Hindlimb muscle (tissue), 1 donor: Measurements from ENCODE around the gene FEN1. TPM values are rescaled to one million over a fixed set of nuclear protein-coding genes. Genes with fewer than 3 reads are reported as not detected.

Experiments
- DNase-seq: peaks from one replicate; pipeline ENCODE4 v3.0.0-alpha.2; 2013
- polyA plus RNA-seq: library from polyadenylated mRNA; unstranded; fragments of 120-200 nt; gene quantifications from one replicate; pipeline ENCODE4 v1.2.1, GENCODE V29; 2013; ENCODE audit not compliant: insufficient read length

The FEN1 gene
- 14.3 TPM for polyA plus RNA-seq

DNA sequence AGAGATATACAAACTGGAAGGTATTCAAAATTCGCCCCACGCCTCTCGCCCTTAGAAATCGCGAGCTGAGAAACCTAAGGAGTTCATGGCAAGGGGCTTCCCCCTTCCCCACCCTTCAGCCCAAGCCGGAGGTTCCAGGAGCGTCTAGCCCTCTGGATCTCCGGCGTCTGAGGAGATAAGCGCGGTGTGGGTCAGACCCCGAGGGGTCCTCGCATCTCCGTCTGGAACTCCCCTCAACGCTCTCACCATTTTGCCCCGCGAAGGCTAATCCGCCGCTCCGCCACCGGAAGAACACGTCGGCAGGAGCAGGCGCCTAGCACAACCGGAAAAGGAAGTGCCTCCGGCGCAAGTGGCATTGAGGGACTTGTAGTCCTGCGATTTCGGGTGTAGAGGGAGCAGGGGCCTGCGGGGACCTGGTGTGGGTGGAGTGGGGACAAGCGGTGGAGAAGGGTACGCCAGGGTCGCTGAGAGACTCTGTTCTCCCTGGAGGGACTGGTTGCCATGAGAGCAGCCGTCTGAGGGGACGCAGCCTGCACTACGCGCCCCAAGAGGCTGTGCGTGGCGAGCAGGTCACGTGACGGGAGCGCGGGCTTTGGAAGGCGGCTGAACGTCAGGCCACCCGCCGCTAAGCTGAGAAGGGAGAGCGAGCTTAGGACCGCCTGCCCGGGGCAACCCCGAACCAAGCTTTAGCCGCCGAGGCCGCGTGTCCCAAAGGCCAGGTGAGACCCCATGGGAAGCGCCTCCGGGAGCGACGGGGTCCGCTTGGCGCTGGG, at the start of gene FEN1, which contains the start of gene TMEM258:
FEN1 (plus strand) TSS at position 602 of the 773 bp plus-strand sequence. CDS start 2,451 bp downstream, outside the sequence.
TMEM258 (minus strand) TSS at position 290 of the 773 bp plus-strand sequence; CDS start at position 249, 41 bp downstream.
- DNase-seq: peak; percentile 93

DNA sequence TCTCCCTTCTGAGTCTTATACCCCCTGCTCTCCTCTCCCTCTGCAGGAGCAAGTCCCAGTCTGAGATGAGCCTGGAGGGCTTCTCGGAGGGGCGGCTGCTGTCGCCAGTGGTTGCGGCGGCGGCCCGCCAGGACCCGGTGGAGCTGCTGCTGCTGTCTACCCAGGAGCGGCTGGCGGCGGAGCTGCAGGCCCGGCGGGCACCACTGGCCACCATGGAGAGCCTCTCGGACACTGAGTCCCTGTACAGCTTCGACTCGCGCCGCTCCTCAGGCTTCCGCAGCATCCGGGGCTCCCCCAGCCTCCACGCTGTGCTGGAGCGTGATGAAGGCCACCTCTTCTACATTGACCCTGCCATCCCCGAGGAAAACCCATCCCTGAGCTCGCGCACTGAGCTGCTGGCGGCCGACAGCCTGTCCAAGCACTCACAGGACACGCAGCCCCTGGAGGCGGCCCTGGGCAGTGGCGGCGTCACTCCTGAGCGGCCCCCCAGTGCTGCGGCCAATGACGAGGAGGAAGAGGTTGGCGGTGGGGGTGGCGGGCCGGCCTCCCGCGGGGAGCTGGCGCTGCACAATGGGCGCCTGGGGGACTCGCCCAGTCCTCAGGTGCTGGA, 49.1 kb upstream of the FEN1 start:
- DNase-seq: no peak

DNA sequence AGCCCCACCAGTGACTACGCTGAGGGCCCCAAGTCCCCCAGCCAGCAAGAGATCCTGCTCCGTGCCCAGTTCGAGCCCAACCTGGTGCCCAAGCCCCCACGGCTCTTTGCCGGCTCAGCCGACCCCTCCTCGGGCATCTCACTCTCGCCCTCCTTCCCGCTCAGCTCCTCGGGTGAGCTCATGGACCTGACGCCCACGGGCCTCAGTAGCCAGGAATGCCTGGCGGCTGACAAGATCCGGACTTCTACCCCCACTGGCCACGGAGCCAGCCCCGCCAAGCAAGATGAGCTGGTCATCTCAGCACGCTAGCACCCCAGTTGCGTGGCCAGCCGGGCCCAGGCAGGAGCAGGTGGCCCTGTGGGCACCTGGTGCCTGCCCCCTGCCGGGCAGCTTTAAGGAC, 48.5 kb upstream of the FEN1 start:
- DNase-seq: no peak

GRCh38 chr11:61744609-61745156, 48.0 kb upstream of the FEN1 start:
- DNase-seq: no peak

GRCh38 chr11:61745781-61746441, 46.8 kb upstream of the FEN1 start:
- DNase-seq: no peak

DNA sequence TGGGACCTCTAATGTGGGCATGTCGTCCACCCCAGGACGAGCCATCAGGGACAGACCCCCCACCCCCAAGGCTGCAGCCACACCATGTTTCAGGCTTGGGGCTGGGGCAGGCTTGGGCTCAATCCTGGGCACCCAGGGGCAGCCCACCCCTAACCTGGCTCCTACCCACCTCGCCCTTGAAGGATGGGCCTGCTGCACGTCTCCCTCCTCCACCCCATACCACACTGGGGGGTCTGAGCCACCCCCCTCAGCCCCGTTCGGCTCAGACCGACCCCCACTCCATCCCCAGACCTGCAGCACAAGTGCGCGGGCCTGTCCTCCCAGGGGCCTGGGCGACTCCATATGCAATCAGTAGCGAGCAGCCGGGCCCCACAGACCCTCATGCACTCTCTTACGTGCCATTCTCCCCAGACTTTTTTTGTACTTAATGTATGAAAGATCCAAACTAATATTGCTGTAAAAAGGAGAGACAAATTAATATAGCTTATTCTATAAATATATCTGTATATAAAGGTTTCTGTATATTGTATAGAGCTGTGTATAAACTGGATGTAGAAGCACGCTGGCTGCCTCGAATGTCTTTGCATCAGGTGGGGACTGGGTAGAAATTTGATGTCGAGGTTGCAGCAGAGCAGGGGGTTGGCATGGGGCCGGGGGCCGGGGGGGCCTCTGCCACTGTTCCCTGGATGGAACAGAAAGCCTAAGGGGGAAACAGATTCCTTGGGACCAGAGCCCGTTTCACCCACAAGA, 46.1 kb upstream of the FEN1 start:
- no peak for DNase-seq

DNA sequence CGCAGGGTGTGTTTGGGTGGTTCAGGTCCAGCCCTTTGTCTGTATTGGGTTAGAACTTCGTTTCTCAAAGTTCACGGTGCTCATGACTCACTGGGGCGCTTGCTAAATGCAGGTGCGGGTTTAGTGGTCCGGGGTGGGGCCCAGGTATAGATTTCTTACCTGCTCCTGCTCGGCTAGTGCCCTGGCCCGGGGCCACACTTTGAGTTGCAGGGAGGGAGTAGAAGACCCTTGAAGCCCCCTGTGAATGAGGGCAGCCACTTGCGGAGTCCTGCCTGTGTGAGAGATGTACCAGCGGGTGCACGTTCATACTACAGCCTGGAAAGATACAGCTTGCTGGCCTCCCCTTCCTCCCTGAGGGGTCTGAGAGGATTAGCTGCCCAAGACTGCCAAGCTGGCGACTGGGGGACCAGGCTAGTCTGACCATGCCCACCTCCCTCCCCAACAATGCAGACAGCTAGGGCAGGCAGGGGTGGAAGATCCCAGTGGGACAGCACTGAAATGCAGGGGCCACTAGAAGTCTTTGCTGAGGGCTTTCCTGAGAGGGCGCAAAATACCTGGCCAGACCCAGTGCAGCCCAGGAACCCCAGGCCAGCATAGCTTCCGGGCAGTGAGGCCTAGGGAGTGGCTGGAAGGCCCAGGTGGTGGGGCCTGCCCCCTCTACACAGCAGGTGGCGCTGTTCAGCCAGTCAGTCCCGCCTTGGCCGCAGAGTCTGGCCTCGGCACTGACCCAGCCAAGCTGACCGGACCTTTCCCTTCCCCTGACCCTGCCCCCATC, 45.3 kb upstream of the FEN1 start:
- DNase-seq: peak; percentile 68

DNA sequence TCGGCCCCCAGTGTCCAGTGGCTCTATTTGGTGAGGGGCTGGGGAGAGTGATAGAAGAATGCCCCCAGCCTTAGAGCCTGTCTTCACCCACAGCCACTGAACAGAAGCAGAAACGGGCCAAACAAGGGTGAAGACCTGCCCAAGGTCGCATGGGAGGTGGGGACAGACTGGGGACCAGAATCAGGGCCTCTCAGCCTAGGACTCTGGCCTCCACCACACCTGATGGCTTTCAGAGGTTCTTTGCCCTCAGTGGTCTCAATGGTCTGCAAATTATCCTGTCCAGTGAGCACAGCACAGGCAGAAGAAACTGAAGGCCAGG, 44.8 kb upstream of the FEN1 start:
- no peak for DNase-seq

- DNase-seq: no peak
Measured at GRCh38 chr11:61749591-61750217, 43.0 kb upstream of the FEN1 start.

DNA sequence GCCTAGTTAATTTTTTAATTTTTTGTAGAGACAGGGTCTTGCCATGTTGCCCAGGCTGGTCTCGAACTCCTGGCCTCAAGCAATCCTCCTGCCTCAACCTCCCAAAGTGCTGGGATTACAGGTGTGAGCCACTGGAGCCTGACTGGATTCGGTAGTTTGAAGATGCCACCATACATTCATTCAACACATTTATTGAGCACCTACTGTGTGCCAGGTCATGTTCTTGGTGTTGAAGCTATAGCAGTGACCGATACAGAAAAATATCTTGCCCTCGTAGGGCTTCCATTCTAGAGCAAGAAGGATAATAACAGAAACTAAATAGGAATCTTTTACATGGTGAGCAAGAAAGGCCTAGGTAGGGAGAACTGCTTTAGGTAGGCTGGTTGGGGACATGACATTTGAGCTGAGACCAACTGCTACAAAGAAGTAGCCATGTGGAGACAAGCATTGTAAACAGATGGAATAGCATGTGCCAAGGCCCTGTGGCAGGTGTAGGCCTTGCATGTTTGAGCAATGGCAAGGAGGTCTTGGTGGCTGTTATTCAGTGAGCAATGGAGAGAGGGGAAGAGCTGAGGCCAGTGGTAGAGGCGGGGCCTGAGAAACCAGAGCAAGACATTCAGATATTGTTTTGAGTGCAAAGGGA, 42.0 kb upstream of the FEN1 start:
- DNase-seq: no peak

DNA sequence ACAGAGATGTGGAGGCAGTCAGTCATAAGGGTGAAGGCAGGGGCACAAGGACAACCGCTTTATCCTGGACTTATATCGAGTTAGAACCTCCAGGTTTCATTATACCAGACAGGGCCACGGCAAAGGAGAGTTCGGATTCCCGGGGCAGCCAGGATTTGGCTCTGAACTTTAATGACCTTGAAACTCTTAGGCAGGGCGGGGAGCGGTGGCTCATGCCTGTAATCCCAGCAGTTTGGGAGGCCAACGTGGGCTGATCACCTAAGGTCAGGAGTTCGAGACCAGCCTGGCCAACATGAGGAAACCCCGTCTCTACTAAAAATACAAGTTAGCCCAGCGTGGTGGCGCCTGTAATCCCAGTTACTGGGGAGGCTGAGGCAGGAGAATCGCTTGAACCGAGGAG, 41.3 kb upstream of the FEN1 start:
- no peak for DNase-seq

DNA sequence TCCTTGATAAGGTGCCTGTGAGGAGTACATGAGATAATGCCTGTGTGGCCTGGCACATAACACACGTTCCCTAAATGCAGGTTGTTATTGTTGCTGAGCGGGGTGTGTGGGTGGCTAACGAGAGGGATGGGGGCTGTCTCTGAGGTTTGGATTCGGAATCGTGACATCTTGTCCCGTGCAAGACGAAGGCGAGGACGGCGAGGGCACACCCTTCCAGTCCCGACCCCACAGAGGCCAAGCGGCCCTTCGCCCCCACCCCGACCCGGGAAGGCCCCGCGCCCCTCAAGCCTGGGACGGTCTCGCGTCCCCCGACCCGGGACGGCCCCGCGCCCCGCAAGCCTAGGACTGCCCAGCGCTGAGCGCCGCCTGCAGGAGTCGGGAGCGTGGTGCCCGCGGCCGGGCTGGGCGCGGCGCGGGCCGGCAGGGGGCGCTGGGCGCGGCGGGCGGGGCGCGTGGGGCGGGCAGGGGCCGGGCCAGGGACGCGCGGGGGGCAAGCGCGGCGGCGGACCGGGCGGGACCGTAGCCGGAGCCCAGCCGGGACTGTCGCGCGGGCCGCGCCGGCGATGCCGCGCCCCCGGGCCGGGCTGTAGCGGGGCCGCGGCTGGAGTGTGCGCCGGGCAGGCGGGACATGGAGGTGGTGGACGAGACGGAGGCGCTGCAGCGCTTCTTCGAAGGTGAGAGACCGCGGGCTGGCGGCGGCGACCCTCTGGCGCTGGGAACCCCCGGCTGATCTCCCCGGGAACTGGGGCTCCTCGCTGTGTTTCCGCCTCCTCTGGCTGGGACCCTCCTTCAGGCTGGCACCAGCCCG, 40.4 kb upstream of the FEN1 start, which contains the start of gene MYRF:
MYRF (plus strand) TSS at position 520 of the 808 bp plus-strand sequence; CDS start at position 629, 109 bp downstream.
- DNase-seq: peak; percentile 51

- DNase-seq: no peak
Measured at GRCh38 chr11:61752925-61753521, 39.7 kb upstream of the FEN1 start.

DNA sequence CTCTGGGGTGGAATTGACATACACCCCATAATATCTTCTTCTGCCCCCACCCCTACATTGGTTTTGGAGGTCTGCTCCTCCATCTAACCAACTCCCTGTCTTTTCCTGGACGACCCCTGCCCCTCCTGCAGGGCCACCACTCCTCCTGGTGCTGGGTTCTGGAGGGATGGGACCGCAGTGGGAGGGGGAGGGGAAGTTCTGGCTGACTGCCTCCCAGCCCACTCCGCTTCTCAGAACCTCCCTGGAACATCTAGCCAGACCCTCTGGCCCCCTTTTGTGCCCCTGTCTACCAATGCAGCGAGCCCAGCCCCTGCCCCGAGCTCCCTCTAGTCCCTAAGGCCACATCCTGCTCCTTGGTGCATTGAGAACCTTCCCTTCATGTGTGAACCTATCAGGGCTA, 39.0 kb upstream of the FEN1 start:
- no peak for DNase-seq

DNA sequence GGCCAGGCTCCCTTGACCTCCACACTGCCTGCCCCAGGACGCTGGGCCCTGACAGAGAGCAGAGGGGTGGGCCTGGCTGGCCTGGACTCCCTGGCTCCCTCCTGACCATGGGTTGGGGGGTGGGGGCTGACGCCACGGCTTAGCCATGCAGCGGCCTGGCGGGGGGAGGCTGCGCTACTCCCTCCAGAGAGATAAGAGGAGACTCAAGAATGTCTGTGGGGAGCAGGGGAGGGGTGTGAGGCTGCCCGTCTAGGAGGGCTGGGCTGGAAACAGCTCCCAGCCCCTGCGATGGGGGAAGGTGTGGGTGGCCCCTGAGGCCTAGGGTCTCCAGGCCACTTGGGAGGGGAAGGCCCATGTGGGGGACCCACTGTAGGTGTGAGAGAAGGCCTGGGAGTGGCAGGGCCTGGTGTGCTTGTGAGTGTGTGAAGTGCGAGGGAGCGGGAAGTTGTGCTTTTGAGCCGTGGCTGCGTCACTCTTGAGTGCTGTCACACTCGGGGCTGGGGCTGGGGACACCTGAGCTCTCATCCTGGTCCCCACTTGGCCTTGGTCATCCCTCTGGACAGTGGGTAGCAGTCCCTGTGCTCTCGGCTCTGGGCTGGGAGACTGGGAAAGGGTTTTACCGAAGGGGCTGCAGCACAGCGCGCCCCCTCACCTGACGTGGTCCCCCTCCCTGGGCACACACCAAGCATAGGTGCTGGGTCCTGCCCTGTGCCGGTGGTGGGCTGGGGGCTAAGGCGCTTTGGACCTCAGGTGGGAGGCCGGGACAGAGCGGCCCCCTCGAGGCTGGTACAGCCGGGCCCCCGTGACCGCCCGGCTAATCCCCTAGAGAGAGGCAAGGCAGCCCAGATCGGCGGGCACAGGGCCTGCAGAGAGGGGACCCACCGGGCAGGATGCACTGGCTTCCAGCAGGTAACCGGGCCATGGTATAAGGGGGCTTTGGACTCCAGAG, 37.9 kb upstream of the FEN1 start:
- DNase-seq: no peak

DNA sequence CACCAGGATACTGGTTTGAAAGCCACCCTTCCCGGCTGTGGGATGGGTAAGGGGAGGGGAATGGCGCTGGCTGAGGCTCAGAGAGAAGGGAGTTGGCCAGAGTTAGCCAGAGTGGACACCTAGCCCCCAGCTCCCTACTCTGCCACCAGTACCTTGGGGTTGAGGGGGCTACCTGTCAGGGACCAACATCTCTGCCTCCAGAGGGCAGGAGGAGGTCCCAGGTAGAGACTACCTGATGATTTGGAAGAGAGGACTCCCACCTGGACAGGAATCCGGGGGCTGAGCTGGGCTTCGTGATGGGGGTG, 36.6 kb upstream of the FEN1 start:
- no peak for DNase-seq

DNA sequence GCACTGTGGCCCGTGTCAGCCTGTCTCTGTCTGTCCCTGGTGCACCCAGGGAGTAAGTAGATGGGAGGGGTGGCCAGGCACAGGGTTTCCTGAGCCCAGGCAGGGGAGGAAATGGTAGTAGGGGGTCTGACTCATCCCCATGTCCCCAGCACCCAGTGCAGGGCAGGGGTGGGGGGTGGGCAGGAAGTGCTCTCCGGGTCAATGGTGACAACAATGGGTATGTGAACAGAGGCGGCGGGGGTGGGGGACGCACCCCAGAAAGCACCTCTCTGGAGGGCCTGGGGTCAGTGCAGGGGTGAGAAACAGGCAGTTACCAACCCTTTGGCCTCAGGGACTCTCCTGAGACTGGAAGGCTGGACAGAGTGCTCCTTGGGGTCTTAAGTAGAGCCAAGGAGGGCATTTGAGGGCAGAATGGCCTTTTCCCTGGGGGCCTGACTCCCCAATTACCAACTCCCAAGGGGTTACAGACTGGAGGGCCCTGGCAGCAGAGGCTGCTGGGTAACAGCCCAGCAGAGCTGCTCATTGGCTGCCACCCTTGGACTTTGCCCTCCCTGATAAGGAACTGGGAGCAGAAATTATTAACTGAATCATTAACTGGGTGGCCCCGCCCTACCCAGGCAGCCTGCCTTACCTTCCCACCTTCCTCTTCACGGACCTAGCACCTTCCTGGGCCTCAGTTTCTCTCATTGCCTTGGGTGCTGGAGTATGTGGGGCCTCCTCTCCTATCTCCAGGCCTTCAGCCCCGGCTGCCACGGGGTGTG, 36.1 kb upstream of the FEN1 start:
- no peak for DNase-seq
